ENCODE data around the gene FHDC1.

FHDC1 gene

DNA sequence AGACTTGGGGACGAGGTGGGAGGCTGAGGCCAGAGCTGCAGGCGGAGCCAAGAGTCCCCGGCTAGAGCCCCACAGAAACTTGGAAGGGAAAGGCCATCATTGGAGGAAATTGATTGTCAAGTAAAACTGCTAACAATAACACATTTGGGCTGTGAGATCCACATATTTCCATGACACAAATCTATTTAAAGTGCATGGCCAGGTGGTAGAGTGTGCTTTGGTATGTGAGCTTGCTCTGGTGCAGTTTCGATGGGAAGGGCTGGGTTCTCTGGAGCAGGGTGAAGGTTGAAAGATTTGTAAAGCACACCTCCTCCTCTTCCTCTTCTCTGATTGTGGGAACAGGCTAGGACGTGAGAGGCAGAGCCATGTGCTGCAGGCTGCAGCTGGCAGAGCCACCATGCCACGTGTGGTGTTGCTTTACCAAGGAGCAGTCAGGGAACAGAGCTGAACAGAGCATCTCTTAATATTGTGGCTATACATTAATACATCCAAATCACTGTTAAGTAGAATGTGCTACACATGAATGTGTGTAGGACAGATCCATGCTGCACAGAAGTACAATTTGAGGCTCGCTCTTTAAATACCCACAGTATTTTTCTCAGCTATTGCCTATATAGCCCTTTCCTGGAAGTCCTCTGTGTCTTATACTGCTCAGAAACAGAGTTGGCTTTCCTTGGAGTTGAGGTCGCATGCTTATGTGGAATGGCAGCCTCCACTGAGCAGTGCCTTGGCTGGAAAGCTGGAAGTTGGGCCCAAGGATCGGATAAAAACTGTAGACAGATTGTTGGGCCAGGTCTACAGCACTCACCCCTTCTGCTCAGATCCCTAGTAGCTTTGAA, 37.7 kb downstream of the FHDC1 start:
- ChIA-PET POLR2A (ENCODE audit: low non-redundant PET) (no interaction called here), CTCF (interaction anchor here (0.6 kb wide), 1 partner anchor 45 kb away, joined by 4 read pairs; no protein-coding TSS in a partner anchor)
- no peak for DNase-seq (ENCODE audit: low spot score)
- TF ChIP-seq, protein P1, sequence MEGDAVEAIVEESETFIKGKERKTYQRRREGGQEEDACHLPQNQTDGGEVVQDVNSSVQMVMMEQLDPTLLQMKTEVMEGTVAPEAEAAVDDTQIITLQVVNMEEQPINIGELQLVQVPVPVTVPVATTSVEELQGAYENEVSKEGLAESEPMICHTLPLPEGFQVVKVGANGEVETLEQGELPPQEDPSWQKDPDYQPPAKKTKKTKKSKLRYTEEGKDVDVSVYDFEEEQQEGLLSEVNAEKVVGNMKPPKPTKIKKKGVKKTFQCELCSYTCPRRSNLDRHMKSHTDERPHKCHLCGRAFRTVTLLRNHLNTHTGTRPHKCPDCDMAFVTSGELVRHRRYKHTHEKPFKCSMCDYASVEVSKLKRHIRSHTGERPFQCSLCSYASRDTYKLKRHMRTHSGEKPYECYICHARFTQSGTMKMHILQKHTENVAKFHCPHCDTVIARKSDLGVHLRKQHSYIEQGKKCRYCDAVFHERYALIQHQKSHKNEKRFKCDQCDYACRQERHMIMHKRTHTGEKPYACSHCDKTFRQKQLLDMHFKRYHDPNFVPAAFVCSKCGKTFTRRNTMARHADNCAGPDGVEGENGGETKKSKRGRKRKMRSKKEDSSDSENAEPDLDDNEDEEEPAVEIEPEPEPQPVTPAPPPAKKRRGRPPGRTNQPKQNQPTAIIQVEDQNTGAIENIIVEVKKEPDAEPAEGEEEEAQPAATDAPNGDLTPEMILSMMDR (conservative IDR thresholded peaks at IDR 0.05; ENCODE audit: low read depth) = no peak
- H3K27ac ChIP-seq = peak overlapping the region; percentile 73

GRCh38 chr4:152974468-152975379, 38.6 kb downstream of the FHDC1 start:
- TF ChIP-seq, protein P1 (conservative IDR thresholded peaks at IDR 0.05; ENCODE audit: low read depth) = no peak
- CTCF ChIA-PET = no interaction called here
- DNase-seq (ENCODE audit: low spot score) = no peak
- POLR2A ChIA-PET (ENCODE audit: low non-redundant PET) = no interaction called here
- H3K27ac ChIP-seq = no peak overlapping the region

- POLR2A ChIA-PET (ENCODE audit: low non-redundant PET) = no interaction called here
- CTCF ChIA-PET = interaction anchor here (0.6 kb wide), 1 partner anchor 8 kb away, joined by 3 read pairs; no protein-coding TSS in a partner anchor
- TF ChIP-seq, protein P1 (conservative IDR thresholded peaks at IDR 0.05; ENCODE audit: low read depth) = no peak
These were observed 39.5 kb downstream of the FHDC1 start for GRCh38 chr4:152975380-152976211.

DNA sequence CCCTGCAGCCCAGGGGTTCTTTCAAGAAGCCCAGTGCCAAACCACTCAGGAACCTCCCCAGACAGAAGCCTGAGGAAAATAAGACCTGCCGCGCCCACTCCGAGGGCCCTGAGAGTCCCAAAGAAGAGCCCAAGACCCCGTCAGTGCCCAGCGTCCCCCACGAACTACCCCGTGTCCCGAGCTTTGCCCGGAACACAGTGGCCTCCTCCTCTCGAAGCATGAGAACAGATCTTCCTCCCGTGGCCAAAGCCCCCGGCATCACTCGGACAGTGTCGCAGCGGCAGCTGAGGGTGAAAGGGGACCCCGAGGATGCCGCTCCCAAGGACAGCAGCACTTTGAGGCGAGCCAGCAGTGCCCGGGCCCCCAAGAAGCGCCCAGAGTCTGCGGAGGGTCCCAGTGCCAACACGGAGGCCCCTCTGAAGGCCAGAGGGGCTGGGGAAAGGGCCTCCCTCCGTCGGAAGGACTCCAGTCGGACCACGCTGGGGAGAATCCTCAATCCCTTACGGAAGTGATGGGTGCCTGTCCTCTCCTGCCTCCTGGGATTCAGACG, 40.2 kb downstream of the FHDC1 start:
- ChIA-PET POLR2A (ENCODE audit: low non-redundant PET) (no interaction called here), CTCF (no interaction called here)

More at GRCh38 chr4:152975380-152976211, 39.5 kb downstream of the FHDC1 start:
- DNase-seq (ENCODE audit: low spot score) = no peak
- H3K27ac ChIP-seq = no peak overlapping the region

DNA sequence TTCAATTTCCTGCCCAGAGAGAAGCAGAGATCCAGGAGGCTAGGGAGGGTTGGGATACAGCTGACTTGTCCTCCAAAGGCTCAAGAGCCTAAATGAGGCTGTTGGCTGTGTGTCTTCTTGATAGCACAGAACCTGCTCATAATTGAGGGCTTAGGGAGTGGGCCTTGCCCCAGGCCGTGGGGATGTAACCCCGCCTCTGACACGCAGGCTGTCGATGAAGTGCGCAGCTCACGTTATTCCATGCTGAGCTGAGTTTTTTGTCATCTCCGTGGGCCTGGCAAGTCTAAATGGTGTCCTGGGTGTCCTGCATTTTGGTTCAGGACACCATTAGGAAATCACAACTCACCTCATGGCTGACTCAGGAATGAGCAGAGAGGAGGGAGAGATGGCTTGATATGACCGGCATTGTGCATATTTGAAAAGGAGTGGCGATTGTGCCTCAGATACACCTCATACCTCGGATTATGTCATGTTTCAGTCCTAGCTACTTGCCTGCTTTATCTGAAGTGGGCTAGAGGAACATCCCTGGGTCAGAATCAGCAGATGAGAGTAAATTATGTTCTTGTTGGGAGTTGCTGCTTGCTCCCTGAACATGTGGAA, 43.7 kb downstream of the FHDC1 start:
- DNase-seq (ENCODE audit: low spot score) = peak; percentile 30
- TF ChIP-seq, protein P1 (conservative IDR thresholded peaks at IDR 0.05; ENCODE audit: low read depth) = no peak
- POLR2A ChIA-PET (ENCODE audit: low non-redundant PET) = no interaction called here
- CTCF ChIA-PET = no interaction called here
- H3K27ac ChIP-seq = no peak overlapping the region

More for the DNA sequence above, 40.2 kb downstream of the FHDC1 start:
- DNase-seq (ENCODE audit: low spot score) = no peak
- no peak overlapping the region for H3K27ac ChIP-seq
- TF ChIP-seq, protein P1 (conservative IDR thresholded peaks at IDR 0.05; ENCODE audit: low read depth) = no peak
